ENCODE data around the gene ARMC12. TPM values are rescaled to one million over a fixed set of nuclear protein-coding genes. Genes with fewer than 3 reads are reported as not detected.
A peak's percentile ranks its signal among the peaks of the same experiment; 100 is the strongest.

Gene ARMC12
- total and polyA plus RNA-seq, 2 of the 13 experiments (the other 11 are each of a cell fraction or from before 2014, with no cell fraction given), result 1.3 TPM; not detected in 1

DNA sequence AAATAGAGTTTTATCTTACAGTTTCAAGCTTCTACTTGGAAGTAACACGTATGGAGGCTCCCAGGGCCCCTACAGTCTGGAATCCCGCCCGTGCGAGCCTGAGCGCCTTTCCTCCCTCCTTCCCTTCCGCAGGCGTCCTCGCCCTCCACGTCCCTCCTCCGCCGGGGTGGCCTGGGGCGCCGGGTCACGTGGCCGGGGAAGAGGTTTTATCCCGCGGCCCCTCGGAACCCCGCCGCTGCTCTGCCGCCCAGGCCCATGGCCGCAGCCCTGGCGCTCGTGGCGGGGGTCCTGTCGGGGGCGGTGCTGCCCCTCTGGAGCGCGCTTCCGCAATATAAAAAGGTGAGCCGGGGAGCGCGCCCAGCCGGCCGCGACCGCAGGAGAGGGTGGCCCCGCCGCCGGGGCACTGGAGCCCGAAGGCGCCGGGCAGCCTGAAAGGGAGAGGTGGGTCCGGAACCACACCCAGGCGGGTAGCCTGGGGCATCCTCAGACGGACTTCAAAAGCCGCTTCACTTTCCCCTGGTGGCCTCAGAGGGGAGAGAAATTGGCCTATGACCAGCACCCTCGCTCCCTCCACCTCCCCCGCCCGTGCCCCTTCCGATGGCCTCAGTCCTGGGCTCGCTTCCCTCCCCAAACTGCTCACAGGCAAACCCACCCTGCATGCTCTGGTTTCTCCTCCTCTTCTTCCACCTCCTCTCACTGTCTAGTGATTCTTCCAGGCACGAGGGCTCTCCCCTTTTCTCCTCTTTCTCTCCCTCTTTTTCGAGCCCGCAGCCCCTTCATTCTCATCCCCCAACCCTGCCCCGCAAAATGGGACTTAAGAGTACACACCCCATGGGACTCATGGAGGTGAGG, 39.8 kb downstream of the ARMC12 start, which contains the start of gene CLPSL2 (continued):
- no peak for TF ChIP-seq SIX1 (CRISPR knock-in tag; IDR thresholded peaks at IDR 0.05; ENCODE audit: borderline replicate concordance)
- no peak for TF ChIP-seq PHF8 (CRISPR knock-in tag; IDR thresholded peaks at IDR 0.05)
- TF ChIP-seq ZFP37 (CRISPR knock-in tag; IDR thresholded peaks at IDR 0.05; ENCODE audit: borderline replicate concordance), result no peak
- TF ChIP-seq HNRNPL (IDR thresholded peaks at IDR 0.05; ENCODE audit: low read depth, low read length), result no peak
- no peak for TF ChIP-seq SNRNP70 (IDR thresholded peaks at IDR 0.05; ENCODE audit: low read depth, low read length)
- no peak for TF ChIP-seq ZNF614 (CRISPR knock-in tag; IDR thresholded peaks at IDR 0.05; ENCODE audit: borderline replicate concordance)
- peak; percentile 37 for TF ChIP-seq RBM39 (IDR thresholded peaks at IDR 0.05; ENCODE audit: low read depth, low read length, poor library complexity, severe bottlenecking)
- TF ChIP-seq ZBTB7B (CRISPR knock-in tag; IDR thresholded peaks at IDR 0.05), result no peak
- TF ChIP-seq, protein P1, sequence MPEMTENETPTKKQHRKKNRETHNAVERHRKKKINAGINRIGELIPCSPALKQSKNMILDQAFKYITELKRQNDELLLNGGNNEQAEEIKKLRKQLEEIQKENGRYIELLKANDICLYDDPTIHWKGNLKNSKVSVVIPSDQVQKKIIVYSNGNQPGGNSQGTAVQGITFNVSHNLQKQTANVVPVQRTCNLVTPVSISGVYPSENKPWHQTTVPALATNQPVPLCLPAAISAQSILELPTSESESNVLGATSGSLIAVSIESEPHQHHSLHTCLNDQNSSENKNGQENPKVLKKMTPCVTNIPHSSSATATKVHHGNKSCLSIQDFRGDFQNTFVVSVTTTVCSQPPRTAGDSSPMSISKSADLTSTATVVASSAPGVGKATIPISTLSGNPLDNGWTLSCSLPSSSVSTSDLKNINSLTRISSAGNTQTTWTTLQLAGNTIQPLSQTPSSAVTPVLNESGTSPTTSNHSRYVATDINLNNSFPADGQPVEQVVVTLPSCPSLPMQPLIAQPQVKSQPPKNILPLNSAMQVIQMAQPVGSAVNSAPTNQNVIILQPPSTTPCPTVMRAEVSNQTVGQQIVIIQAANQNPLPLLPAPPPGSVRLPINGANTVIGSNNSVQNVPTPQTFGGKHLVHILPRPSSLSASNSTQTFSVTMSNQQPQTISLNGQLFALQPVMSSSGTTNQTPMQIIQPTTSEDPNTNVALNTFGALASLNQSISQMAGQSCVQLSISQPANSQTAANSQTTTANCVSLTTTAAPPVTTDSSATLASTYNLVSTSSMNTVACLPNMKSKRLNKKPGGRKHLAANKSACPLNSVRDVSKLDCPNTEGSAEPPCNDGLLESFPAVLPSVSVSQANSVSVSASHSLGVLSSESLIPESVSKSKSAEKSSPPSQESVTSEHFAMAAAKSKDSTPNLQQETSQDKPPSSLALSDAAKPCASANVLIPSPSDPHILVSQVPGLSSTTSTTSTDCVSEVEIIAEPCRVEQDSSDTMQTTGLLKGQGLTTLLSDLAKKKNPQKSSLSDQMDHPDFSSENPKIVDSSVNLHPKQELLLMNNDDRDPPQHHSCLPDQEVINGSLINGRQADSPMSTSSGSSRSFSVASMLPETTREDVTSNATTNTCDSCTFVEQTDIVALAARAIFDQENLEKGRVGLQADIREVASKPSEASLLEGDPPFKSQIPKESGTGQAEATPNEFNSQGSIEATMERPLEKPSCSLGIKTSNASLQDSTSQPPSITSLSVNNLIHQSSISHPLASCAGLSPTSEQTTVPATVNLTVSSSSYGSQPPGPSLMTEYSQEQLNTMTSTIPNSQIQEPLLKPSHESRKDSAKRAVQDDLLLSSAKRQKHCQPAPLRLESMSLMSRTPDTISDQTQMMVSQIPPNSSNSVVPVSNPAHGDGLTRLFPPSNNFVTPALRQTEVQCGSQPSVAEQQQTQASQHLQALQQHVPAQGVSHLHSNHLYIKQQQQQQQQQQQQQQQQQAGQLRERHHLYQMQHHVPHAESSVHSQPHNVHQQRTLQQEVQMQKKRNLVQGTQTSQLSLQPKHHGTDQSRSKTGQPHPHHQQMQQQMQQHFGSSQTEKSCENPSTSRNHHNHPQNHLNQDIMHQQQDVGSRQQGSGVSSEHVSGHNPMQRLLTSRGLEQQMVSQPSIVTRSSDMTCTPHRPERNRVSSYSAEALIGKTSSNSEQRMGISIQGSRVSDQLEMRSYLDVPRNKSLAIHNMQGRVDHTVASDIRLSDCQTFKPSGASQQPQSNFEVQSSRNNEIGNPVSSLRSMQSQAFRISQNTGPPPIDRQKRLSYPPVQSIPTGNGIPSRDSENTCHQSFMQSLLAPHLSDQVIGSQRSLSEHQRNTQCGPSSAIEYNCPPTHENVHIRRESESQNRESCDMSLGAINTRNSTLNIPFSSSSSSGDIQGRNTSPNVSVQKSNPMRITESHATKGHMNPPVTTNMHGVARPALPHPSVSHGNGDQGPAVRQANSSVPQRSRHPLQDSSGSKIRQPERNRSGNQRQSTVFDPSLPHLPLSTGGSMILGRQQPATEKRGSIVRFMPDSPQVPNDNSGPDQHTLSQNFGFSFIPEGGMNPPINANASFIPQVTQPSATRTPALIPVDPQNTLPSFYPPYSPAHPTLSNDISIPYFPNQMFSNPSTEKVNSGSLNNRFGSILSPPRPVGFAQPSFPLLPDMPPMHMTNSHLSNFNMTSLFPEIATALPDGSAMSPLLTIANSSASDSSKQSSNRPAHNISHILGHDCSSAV (CRISPR knock-in tag; IDR thresholded peaks at IDR 0.05; ENCODE audit: borderline replicate concordance), result no peak
- no peak for TF ChIP-seq HIVEP1 (CRISPR knock-in tag; IDR thresholded peaks at IDR 0.05)
- no peak for TF ChIP-seq SKI (IDR thresholded peaks at IDR 0.05; ENCODE audit: partially characterized antibody)
- TF ChIP-seq, protein P2, sequence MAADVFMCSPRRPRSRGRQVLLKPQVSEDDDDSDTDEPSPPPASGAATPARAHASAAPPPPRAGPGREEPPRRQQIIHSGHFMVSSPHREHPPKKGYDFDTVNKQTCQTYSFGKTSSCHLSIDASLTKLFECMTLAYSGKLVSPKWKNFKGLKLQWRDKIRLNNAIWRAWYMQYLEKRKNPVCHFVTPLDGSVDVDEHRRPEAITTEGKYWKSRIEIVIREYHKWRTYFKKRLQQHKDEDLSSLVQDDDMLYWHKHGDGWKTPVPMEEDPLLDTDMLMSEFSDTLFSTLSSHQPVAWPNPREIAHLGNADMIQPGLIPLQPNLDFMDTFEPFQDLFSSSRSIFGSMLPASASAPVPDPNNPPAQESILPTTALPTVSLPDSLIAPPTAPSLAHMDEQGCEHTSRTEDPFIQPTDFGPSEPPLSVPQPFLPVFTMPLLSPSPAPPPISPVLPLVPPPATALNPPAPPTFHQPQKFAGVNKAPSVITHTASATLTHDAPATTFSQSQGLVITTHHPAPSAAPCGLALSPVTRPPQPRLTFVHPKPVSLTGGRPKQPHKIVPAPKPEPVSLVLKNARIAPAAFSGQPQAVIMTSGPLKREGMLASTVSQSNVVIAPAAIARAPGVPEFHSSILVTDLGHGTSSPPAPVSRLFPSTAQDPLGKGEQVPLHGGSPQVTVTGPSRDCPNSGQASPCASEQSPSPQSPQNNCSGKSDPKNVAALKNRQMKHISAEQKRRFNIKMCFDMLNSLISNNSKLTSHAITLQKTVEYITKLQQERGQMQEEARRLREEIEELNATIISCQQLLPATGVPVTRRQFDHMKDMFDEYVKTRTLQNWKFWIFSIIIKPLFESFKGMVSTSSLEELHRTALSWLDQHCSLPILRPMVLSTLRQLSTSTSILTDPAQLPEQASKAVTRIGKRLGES (CRISPR knock-in tag; IDR thresholded peaks at IDR 0.05; ENCODE audit: borderline replicate concordance), result no peak
- TF ChIP-seq, protein P3, sequence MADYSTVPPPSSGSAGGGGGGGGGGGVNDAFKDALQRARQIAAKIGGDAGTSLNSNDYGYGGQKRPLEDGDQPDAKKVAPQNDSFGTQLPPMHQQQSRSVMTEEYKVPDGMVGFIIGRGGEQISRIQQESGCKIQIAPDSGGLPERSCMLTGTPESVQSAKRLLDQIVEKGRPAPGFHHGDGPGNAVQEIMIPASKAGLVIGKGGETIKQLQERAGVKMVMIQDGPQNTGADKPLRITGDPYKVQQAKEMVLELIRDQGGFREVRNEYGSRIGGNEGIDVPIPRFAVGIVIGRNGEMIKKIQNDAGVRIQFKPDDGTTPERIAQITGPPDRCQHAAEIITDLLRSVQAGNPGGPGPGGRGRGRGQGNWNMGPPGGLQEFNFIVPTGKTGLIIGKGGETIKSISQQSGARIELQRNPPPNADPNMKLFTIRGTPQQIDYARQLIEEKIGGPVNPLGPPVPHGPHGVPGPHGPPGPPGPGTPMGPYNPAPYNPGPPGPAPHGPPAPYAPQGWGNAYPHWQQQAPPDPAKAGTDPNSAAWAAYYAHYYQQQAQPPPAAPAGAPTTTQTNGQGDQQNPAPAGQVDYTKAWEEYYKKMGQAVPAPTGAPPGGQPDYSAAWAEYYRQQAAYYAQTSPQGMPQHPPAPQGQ (CRISPR knock-in tag; IDR thresholded peaks at IDR 0.05; ENCODE audit: borderline replicate concordance), result no peak
- TF ChIP-seq ZMYM2 (CRISPR knock-in tag; IDR thresholded peaks at IDR 0.05), result no peak
- peak; percentile 33; the same call in 1 of the 2 replicates for TF ChIP-seq KDM5B (CRISPR knock-in tag; IDR thresholded peaks at IDR 0.05; ENCODE audit: borderline replicate concordance)

Data from HepG2 (cell line).